H1 (cell line): ENCODE measurements around the gene RHOH. TPM values are rescaled to one million over a fixed set of nuclear protein-coding genes. Genes with fewer than 3 reads are reported as not detected.

ENCODE experiments used
- CTCF ChIA-PET: fragments of 300-600 bp; sonication (Branson Sonifier 250); formaldehyde crosslinking; loops from one replicate; lab custom pipeline; 2021; ENCODE audit not compliant: partially characterized antibody; lab: Charles Lee
- POLR2A ChIA-PET: fragments of 300-600 bp; sonication (Branson Sonifier 250); formaldehyde crosslinking; loops from one replicate; lab custom pipeline; 2021; ENCODE audit warnings: inconsistent platforms; ENCODE audit not compliant: partially characterized antibody; lab: Charles Lee
- DNase-seq, 2 experiments: peaks; one replicate each; pipeline versions ENCODE4 v3.0.0 to v3.0.0-alpha.2; 2010 to 2022; ENCODE audit warnings: low spot score in 2 of 2, low read depth in 1 of 2, mixed read lengths in 1 of 2
- FAIRE-seq: peaks from 2 replicates; lab custom pipeline; 2011; peaks lifted over from hg19 to GRCh38; lab: Jason Lieb, UNC
- H2AFZ ChIP-seq: 2 replicates; pipeline ENCODE4 v1.8.1; 2012; ENCODE audit warnings: low read length, inconsistent platforms
- H2AK5ac ChIP-seq: 2 replicates; pipeline ENCODE4 v1.6.1; 2013; ENCODE audit warnings: low read depth, low read length
- H2BK120ac ChIP-seq: replicated peaks from 2 replicates; pipeline ENCODE3; 2013; ENCODE audit warnings: low read depth, low read length, inconsistent platforms
- H2BK12ac ChIP-seq: 2 replicates; pipeline ENCODE4 v1.6.1; 2013; ENCODE audit warnings: low read depth, low read length
- H2BK15ac ChIP-seq: 2 replicates; pipeline ENCODE4 v1.6.1; 2013; ENCODE audit warnings: low read length
- H2BK20ac ChIP-seq: 2 replicates; pipeline ENCODE4 v1.6.1; 2013; ENCODE audit warnings: low read length
- H2BK5ac ChIP-seq: 2 replicates; pipeline ENCODE4 v1.6.1; 2013; ENCODE audit warnings: low read depth, low read length
- H3K14ac ChIP-seq: 2 replicates; pipeline ENCODE4 v1.6.1; 2013; ENCODE audit warnings: inconsistent platforms; ENCODE audit not compliant: insufficient read length
- H3K18ac ChIP-seq: 2 replicates; pipeline ENCODE4 v1.6.1; 2013; ENCODE audit warnings: low read length; ENCODE audit errors: extremely low read depth
- H3K23ac ChIP-seq: 2 replicates; pipeline ENCODE4 v1.6.1; 2013; ENCODE audit warnings: inconsistent platforms; ENCODE audit not compliant: insufficient read length
- H3K23me2 ChIP-seq: 2 replicates; pipeline ENCODE4 v1.6.1; 2013; ENCODE audit warnings: low read depth, low read length
- H3K27ac ChIP-seq: 2 replicates; pipeline ENCODE4 v1.6.1; 2011; ENCODE audit warnings: low read depth, low read length, inconsistent platforms
- H3K27me3 ChIP-seq, 4 experiments: replicated peaks in 1 of 4; 1 replicate in 1 of 4; 2 replicates in 3 of 4; pipeline versions ENCODE4 v1.6.1 to v1.8.1; 2011 to 2013; ENCODE audit warnings: low read length in 3 of 4, mild to moderate bottlenecking in 3 of 4, inconsistent platforms in 2 of 4, mixed read lengths in 2 of 4, moderate library complexity in 1 of 4; ENCODE audit not compliant: control insufficient read depth in 3 of 4, insufficient read depth in 3 of 4; ENCODE audit errors: extremely low read depth in 1 of 4
- H3K36me3 ChIP-seq, 4 experiments: 2 replicates each; pipeline versions ENCODE4 v1.6.1 to v1.8.1; 2011 to 2013; ENCODE audit warnings: mild to moderate bottlenecking in 4 of 4, low read length in 3 of 4, moderate library complexity in 2 of 4, control low read depth in 1 of 4, inconsistent platforms in 1 of 4; ENCODE audit not compliant: insufficient read depth in 4 of 4, control insufficient read depth in 2 of 4
- H3K4ac ChIP-seq: replicated peaks from 2 replicates; pipeline ENCODE3; 2013; ENCODE audit warnings: low read length, low read depth, mixed read lengths, inconsistent platforms; ENCODE audit not compliant: insufficient read length
- H3K4me1 ChIP-seq, 4 experiments: replicated peaks in 1 of 4; 1 replicate in 1 of 4; 2 replicates in 3 of 4; pipeline versions ENCODE4 v1.6.1 to v1.8.1; 2011 to 2013; ENCODE audit warnings: low read length in 3 of 4, inconsistent platforms in 2 of 4, mixed read lengths in 1 of 4; ENCODE audit not compliant: insufficient read depth in 4 of 4, control insufficient read depth in 3 of 4
- H3K4me2 ChIP-seq, 2 experiments: 2 replicates each; pipeline versions ENCODE4 v1.6.1 to v1.8.1; 2011 to 2013; ENCODE audit warnings: low read depth in 2 of 2, low read length in 2 of 2, control low read depth in 1 of 2, inconsistent platforms in 1 of 2, mild to moderate bottlenecking in 1 of 2; ENCODE audit not compliant: insufficient read depth in 1 of 2
- H3K4me3 ChIP-seq, 4 experiments: fragments of 200-600, 300-600 bp in 1 of 4; sonication (generic), shearing (Covaris generic), sonication (Bioruptor Twin) in 1 of 4; 2 replicates each; pipeline versions ENCODE4 v1.5.1 to v1.8.1; 2011 to 2016; ENCODE audit warnings: low read length in 4 of 4, low read depth in 3 of 4, control low read depth in 2 of 4, inconsistent platforms in 2 of 4, mild to moderate bottlenecking in 2 of 4, mixed read lengths in 1 of 4, moderate library complexity in 1 of 4; ENCODE audit not compliant: insufficient read depth in 2 of 4; ENCODE audit errors: extremely low read depth in 1 of 4
- H3K56ac ChIP-seq: replicated peaks from 2 replicates; pipeline ENCODE3; 2013; ENCODE audit warnings: low read depth, mild to moderate bottlenecking, mixed read lengths, low read length, inconsistent platforms; ENCODE audit not compliant: insufficient read length
- H3K79me1 ChIP-seq: 2 replicates; pipeline ENCODE4 v1.6.1; 2013; ENCODE audit warnings: low read depth, low read length, control low read depth
- H3K79me2 ChIP-seq, 2 experiments: 2 replicates each; pipeline versions ENCODE4 v1.6.1 to v1.8.1; 2012 to 2013; ENCODE audit warnings: low read length in 2 of 2, mild to moderate bottlenecking in 2 of 2, inconsistent platforms in 1 of 2; ENCODE audit not compliant: insufficient read depth in 2 of 2, control insufficient read depth in 1 of 2
- H3K9ac ChIP-seq, 4 experiments: replicated peaks in 1 of 4; 1 replicate in 1 of 4; 2 replicates in 3 of 4; pipeline versions ENCODE4 v1.6.1 to v1.8.1; 2011 to 2013; ENCODE audit warnings: low read depth in 3 of 4, low read length in 3 of 4, control low read depth in 2 of 4, mild to moderate bottlenecking in 2 of 4, moderate library complexity in 2 of 4, inconsistent platforms in 1 of 4; ENCODE audit errors: extremely low read depth in 1 of 4
- H3K9me3 ChIP-seq, 2 experiments: 2 replicates each; pipeline versions ENCODE4 v1.6.1 to v1.8.1; 2012 to 2013; ENCODE audit warnings: mild to moderate bottlenecking in 2 of 2, moderate library complexity in 2 of 2, control low read depth in 1 of 2, inconsistent platforms in 1 of 2, low read depth in 1 of 2, low read length in 1 of 2, mixed read lengths in 1 of 2; ENCODE audit not compliant: insufficient read depth in 2 of 2
- H4K20me1 ChIP-seq, 2 experiments: replicated peaks in 1 of 2; 2 replicates each; pipeline versions ENCODE3 to v1.8.1; 2011 to 2013; ENCODE audit warnings: inconsistent platforms in 2 of 2, low read length in 2 of 2, mild to moderate bottlenecking in 1 of 2; ENCODE audit not compliant: insufficient read depth in 2 of 2, control insufficient read depth in 1 of 2
- H4K5ac ChIP-seq: 2 replicates; pipeline ENCODE4 v1.6.1; 2013; ENCODE audit warnings: low read length, low read depth, mixed read lengths, inconsistent platforms; ENCODE audit not compliant: insufficient read length
- H4K8ac ChIP-seq: 2 replicates; pipeline ENCODE4 v1.8.0; 2013; ENCODE audit warnings: mild to moderate bottlenecking, moderate library complexity, low read length, inconsistent platforms; ENCODE audit not compliant: insufficient read depth; ENCODE audit errors: extremely low read depth
- H4K91ac ChIP-seq: replicated peaks from 2 replicates; pipeline ENCODE3; 2013; ENCODE audit warnings: low read length, mixed read lengths, inconsistent platforms; ENCODE audit not compliant: insufficient read length
- CREB1 ChIP-seq: IDR thresholded peaks from 2 replicates; pipeline ENCODE4 v1.6.1; 2012; ENCODE audit warnings: inconsistent platforms
- WGBS, 2 experiments: shearing (Covaris generic) in 1 of 2; methylation state at CpG; one replicate each; pipeline versions ENCODE4 v1.1.6 to v1.1.7; 2013 to 2015; ENCODE audit warnings: low lambda C conversion rate in 2 of 2, mixed read lengths in 2 of 2, inconsistent platforms in 1 of 2, low coverage in 1 of 2, missing lambda C conversion rate in 1 of 2; ENCODE audit not compliant: insufficient replicate concordance in 2 of 2, insufficient coverage in 1 of 2, insufficient read length in 1 of 2; ENCODE audit errors: extremely low coverage in 1 of 2, missing lambda C conversion rate in 1 of 2; 5-methylcytosine and 5-hydroxymethylcytosine counted together
- polyA plus RNA-seq, 7 experiments: library from polyadenylated mRNA; depleted of rRNA in 3 of 7; stranded (reverse) in 5 of 7; unstranded in 2 of 7; fragments of >200 nt in 5 of 7; fragments of 200-250 nt in 2 of 7; gene quantifications; 1 replicate in 5 of 7; 2 replicates in 1 of 7; 4 replicates in 1 of 7; pipeline versions ENCODE4 v1.2.1 to v1.2.3, GENCODE V29; 2011 to 2013; ENCODE audit warnings: missing spikeins in 2 of 7, mixed read lengths in 2 of 7
- total RNA-seq: library from RNA; stranded (reverse); fragmentation: NEBNext Ultra II Directional; extraction: Animal tissue kit (Norgen Biotek cat#: 25700); gene quantifications from 2 replicates; pipeline ENCODE4 v1.2.1, GENCODE V29; 2021

RHOH gene
- total and polyA plus RNA-seq, 2 of the 8 experiments (the other 6 are each of a cell fraction or from before 2014, with no cell fraction given): 5.9 to 6.9 TPM

- Histone ChIP-seq H3K36me3 (peaks cover 0 to 3% (median 0%) of the 10 kb centered on the region in 4 experiments; a peak in 1 of 8 replicates), H3K9ac (no peak overlapping the region), H3K4me2 (no peak overlapping the region), H3K27ac (no peak overlapping the region), H2AK5ac (no peak overlapping the region), H4K8ac (no peak overlapping the region), H3K14ac (no peak overlapping the region), H2BK15ac (no peak overlapping the region), H3K23ac (no peak overlapping the region), H3K4me1 (peaks cover 0 to 3% (median 2%) of the 10 kb centered on the region in 4 experiments; a peak in 2 of 7 replicates), H3K23me2 (no peaks in the 10 kb centered on the region), H2BK120ac (no peak overlapping the region), H3K4ac (no peak overlapping the region), H3K4me3 (no peak overlapping the region), H4K91ac (no peak overlapping the region), H3K9me3 (no peaks in the 10 kb centered on the region), H3K27me3 (no peaks in the 10 kb centered on the region), H3K18ac (no peak overlapping the region), H4K20me1 (no peaks in the 10 kb centered on the region), H3K79me2 (no peaks in the 10 kb centered on the region), H4K5ac (no peak overlapping the region), H3K79me1 (no peaks in the 10 kb centered on the region; the same call in none of the 2 replicates), H2BK5ac (no peak overlapping the region), H2BK12ac (no peak overlapping the region), H2BK20ac (no peak overlapping the region), H3K56ac (no peak overlapping the region), H2AFZ (no peak overlapping the region)
- ChIA-PET POLR2A (no interaction called here), CTCF (no interaction called here)
- FAIRE-seq (no peak), DNase-seq (no peak)
- WGBS, 2 experiments: 90% methylated on average over 3 of the region's 3 CpGs; no CpG with 5 or more reads in 1 of the 2 experiments
- no peak for TF ChIP-seq CREB1
These were observed 36.4 kb downstream of the RHOH start for GRCh38 chr4:40233227-40233626.
